A549 (cell line): ENCODE measurements around the gene SIDT1. TPM values are rescaled to one million over a fixed set of nuclear protein-coding genes. Genes with fewer than 3 reads are reported as not detected.

Source experiments
- ATAC-seq, 2 experiments: fragments of 200-7000 bp in 1 of 2; fragments of >200 bp in 1 of 2; cut with Nextera tagmentation in 1 of 2; cut with Tn5 transposase in 1 of 2; 3 replicates each; pipeline versions ENCODE4 v1.8.0 to v1.9.1; 2018 to 2020; ENCODE audit warnings: mild to moderate bottlenecking in 1 of 2, moderate library complexity in 1 of 2
- CTCF ChIA-PET: fragments of 300-600 bp; sonication (Branson Sonifier 250); formaldehyde crosslinking; extraction: SDS; loops from one replicate; lab custom pipeline; 2021; ENCODE audit warnings: antibody characterized with exemption, inconsistent platforms; lab: Yijun Ruan, JAX
- POLR2A ChIA-PET: fragments of 350-600 bp; formaldehyde crosslinking; extraction: SDS; loops from one replicate; lab custom pipeline; 2021; ENCODE audit warnings: antibody characterized with exemption, inconsistent platforms; lab: Yijun Ruan, JAX
- DNase-seq, 2 experiments: peaks; one replicate each; pipeline versions ENCODE4 v3.0.0 to v3.0.0-alpha.2; 2011 to 2016; ENCODE audit warnings: low read depth in 1 of 2, low spot score in 1 of 2
- FAIRE-seq: peaks from 2 replicates; lab custom pipeline; 2011; peaks lifted over from hg19 to GRCh38; lab: Jason Lieb, UNC
- H3K27ac ChIP-seq, 2 experiments: fragments of >200 bp; sonication (Bioruptor Twin); formaldehyde crosslinking; 3 replicates each; pipeline ENCODE4 v1.5.1; 2016 to 2017
- H3K4me1 ChIP-seq: fragments of >200 bp; sonication (Bioruptor Twin); formaldehyde crosslinking; 3 replicates; pipeline ENCODE4 v1.6.1; 2016
- H3K4me2 ChIP-seq: fragments of >200 bp; sonication (Bioruptor Twin); formaldehyde crosslinking; 3 replicates; pipeline ENCODE4 v1.6.1; 2016
- H3K4me3 ChIP-seq: fragments of >200 bp; sonication (Bioruptor Twin); formaldehyde crosslinking; 3 replicates; pipeline ENCODE4 v1.5.1; 2016
- H3K9me3 ChIP-seq: fragments of >200 bp; sonication (Bioruptor Twin); formaldehyde crosslinking; 3 replicates; pipeline ENCODE4 v1.6.1; 2016
- CEBPB ChIP-seq, 2 experiments: fragments of >200 bp in 1 of 2; sonication (Bioruptor Twin) in 1 of 2; formaldehyde crosslinking in 1 of 2; IDR thresholded peaks; 2 replicates each; pipeline ENCODE4 v1.6.1; 2012 to 2016
- CHD2 ChIP-seq: fragments of 150-350 bp; IDR thresholded peaks from 2 replicates; pipeline ENCODE4 v1.6.1; 2014; ENCODE audit warnings: low read length; ENCODE audit not compliant: partially characterized antibody
- EHMT2 ChIP-seq: fragments of 200-600 bp; sonication (generic); IDR thresholded peaks from 2 replicates; pipeline ENCODE4 v1.6.1; 2016; ENCODE audit warnings: antibody characterized with exemption, low read depth, mild to moderate bottlenecking, moderate library complexity
- FOSB ChIP-seq: fragments of 250-450 bp; sonication (Bioruptor Pico); IDR thresholded peaks from 2 replicates; pipeline ENCODE4 v1.5.0; 2020; ENCODE audit warnings: mild to moderate bottlenecking, moderate library complexity
- FOXS1 ChIP-seq: fragments of 250-450 bp; sonication (Bioruptor Pico); IDR thresholded peaks from 2 replicates; pipeline ENCODE4 v1.5.0; 2020; ENCODE audit warnings: mild to moderate bottlenecking, moderate library complexity
- NR3C1 ChIP-seq: fragments of >200 bp; sonication (Bioruptor Twin); formaldehyde crosslinking; IDR thresholded peaks from 3 replicates; pipeline ENCODE4 v1.6.1; 2017
- RAD21 ChIP-seq, 2 experiments: fragments of >200 bp in 1 of 2; sonication (Bioruptor Twin) in 1 of 2; formaldehyde crosslinking in 1 of 2; IDR thresholded peaks in 1 of 2; conservative IDR thresholded peaks in 1 of 2; 2 replicates in 1 of 2; 3 replicates in 1 of 2; pipeline ENCODE4 v1.6.1; 2012 to 2018; ENCODE audit warnings: inconsistent platforms in 1 of 2
- RARB ChIP-seq: fragments of 250-450 bp; sonication (Bioruptor Pico); IDR thresholded peaks from 2 replicates; pipeline ENCODE4 v1.8.0; 2021; ENCODE audit warnings: mild to moderate bottlenecking, moderate library complexity
- TP53 ChIP-seq: fragments of 250-450 bp; sonication (Bioruptor Pico); IDR thresholded peaks from 2 replicates; pipeline ENCODE4 v1.5.0; 2021; ENCODE audit warnings: mild to moderate bottlenecking, moderate library complexity
- ZC3H11A ChIP-seq: fragments of 450-650 bp; IDR thresholded peaks from 2 replicates; pipeline ENCODE4 v1.6.1; 2014; ENCODE audit warnings: antibody characterized with exemption, mild to moderate bottlenecking
- WGBS: methylation state at CpG from one replicate; pipeline ENCODE4 v1.1.6; 2017; ENCODE audit errors: missing lambda C conversion rate; 5-methylcytosine and 5-hydroxymethylcytosine counted together
- polyA plus RNA-seq, 4 experiments: library from polyadenylated mRNA; depleted of rRNA in 3 of 4; stranded (reverse); fragments of >200 nt; fragmentation: RNase III in 1 of 4; extraction: RNeasy Plus Mini Kit Qiagen cat#74134 plus additional on column Dnase treatment in 1 of 4; gene quantifications; 2 replicates in 3 of 4; 3 replicates in 1 of 4; pipeline ENCODE4 v1.2.3, GENCODE V29; 2011 to 2017
- TF ChIP-seq, protein P1 (sequence below): fragments of 250-450 bp; sonication (Bioruptor Pico); IDR thresholded peaks from 2 replicates; pipeline ENCODE4 v1.5.0; 2021; ENCODE audit warnings: mild to moderate bottlenecking, moderate library complexity, borderline replicate concordance
- TF ChIP-seq, protein P2 (sequence below): IDR thresholded peaks from 2 replicates; pipeline ENCODE4 v1.6.1; 2012
- TF ChIP-seq, protein P3 (sequence below): fragments of 150-350 bp; IDR thresholded peaks from 2 replicates; pipeline ENCODE4 v1.6.1; 2014; ENCODE audit warnings: low read depth, mild to moderate bottlenecking, low read length
- TF ChIP-seq, protein P4 (sequence below): fragments of >200 bp; sonication (Bioruptor Twin); formaldehyde crosslinking; IDR thresholded peaks from 3 replicates; pipeline ENCODE4 v1.5.1; 2016

Gene SIDT1
- polyA plus RNA-seq, 2 of the 4 experiments (the other 2 are of a cell fraction) = 0.43 to 7.5 TPM

DNA sequence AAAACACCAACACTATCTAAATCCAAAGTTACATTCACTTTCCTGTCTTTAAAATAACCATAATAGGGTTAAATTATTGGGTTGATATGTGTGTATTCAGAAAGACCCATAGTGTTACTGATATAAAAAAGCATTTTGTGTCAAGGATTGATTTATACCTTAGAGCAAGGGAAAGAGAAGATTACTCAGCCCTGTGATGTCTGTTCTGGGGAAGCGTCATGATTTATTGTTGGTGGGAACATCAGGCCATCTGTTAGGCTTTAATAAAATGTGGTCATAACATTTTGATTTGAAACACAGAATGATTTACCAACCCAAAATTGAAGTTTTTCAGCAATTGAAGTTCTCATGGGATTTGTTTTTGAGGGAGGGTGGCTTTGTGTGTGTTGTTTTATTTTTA, 33.2 kb downstream of the SIDT1 start:
- ATAC-seq (no peak), DNase-seq (no peak), FAIRE-seq (no peak)
- CTCF ChIA-PET = no interaction called here
- no peak overlapping the region for H3K4me2 ChIP-seq
- WGBS = 91% methylated on average over 1 of the region's 1 CpG
- no peak overlapping the region for H3K4me3 ChIP-seq
- H3K4me1 ChIP-seq = peaks cover 9% of the 10 kb centered on the region; the same call in 2 of the 3 replicates
- H3K27ac ChIP-seq = no peak overlapping the region
- H3K9me3 ChIP-seq = no peaks in the 10 kb centered on the region
- TF ChIP-seq CEBPB (IDR thresholded peaks at IDR 0.05) (no peak), TP53 (CRISPR knock-in tag) (no peak), RAD21 (conservative IDR thresholded peaks at IDR 0.05 in 1 of 2, IDR thresholded peaks at IDR 0.05 in 1 of 2) (no peak), NR3C1 (no peak), FOSB (CRISPR knock-in tag) (no peak), EHMT2 (no peak)
- TF ChIP-seq, protein P1, sequence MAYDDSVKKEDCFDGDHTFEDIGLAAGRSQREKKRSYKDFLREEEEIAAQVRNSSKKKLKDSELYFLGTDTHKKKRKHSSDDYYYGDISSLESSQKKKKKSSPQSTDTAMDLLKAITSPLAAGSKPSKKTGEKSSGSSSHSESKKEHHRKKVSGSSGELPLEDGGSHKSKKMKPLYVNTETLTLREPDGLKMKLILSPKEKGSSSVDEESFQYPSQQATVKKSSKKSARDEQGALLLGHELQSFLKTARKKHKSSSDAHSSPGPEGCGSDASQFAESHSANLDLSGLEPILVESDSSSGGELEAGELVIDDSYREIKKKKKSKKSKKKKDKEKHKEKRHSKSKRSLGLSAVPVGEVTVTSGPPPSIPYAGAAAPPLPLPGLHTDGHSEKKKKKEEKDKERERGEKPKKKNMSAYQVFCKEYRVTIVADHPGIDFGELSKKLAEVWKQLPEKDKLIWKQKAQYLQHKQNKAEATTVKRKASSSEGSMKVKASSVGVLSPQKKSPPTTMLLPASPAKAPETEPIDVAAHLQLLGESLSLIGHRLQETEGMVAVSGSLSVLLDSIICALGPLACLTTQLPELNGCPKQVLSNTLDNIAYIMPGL (CRISPR knock-in tag) = no peak
- POLR2A ChIA-PET = no interaction called here

DNA sequence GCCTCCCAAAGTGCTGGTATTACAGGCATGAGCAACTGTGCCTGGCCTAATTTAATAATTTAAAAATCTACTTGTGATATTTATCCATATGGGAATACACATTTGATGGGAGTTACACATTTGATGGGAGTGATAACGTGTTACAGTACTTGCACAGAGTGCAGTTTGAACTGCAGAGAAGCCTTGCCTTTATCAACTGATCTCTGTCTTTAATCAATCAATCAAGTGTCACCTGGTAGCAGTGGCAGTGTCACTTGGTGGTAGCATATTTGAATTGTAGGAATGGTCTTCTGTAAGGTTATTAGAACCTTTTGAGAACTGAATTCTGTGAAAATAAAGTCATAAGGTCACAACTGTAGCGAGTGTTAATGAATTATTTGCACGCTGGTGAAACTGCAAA, 37.8 kb downstream of the SIDT1 start:
- H3K9me3 ChIP-seq = no peaks in the 10 kb centered on the region
- 91% methylated on average over 3 of the region's 3 CpGs for WGBS
- FAIRE-seq (no peak), DNase-seq (no peak)
- TF ChIP-seq, protein P1 (CRISPR knock-in tag) = no peak
- TF ChIP-seq, protein P2, sequence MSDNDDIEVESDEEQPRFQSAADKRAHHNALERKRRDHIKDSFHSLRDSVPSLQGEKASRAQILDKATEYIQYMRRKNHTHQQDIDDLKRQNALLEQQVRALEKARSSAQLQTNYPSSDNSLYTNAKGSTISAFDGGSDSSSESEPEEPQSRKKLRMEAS = no peak
- TF ChIP-seq FOXS1 (CRISPR knock-in tag) (no peak), RARB (CRISPR knock-in tag) (no peak), EHMT2 (no peak)
- TF ChIP-seq, protein P3, sequence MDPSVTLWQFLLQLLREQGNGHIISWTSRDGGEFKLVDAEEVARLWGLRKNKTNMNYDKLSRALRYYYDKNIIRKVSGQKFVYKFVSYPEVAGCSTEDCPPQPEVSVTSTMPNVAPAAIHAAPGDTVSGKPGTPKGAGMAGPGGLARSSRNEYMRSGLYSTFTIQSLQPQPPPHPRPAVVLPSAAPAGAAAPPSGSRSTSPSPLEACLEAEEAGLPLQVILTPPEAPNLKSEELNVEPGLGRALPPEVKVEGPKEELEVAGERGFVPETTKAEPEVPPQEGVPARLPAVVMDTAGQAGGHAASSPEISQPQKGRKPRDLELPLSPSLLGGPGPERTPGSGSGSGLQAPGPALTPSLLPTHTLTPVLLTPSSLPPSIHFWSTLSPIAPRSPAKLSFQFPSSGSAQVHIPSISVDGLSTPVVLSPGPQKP = no peak
- TF ChIP-seq, all 56 proteins: peak for 0
- ChIA-PET CTCF (no interaction called here), POLR2A (no interaction called here)
- Histone ChIP-seq H3K4me3 (no peak overlapping the region), H3K4me1 (peaks cover 21% of the 10 kb centered on the region), H3K27ac (no peak overlapping the region), H3K4me2 (no peak overlapping the region)
- ATAC-seq = no peak

DNA sequence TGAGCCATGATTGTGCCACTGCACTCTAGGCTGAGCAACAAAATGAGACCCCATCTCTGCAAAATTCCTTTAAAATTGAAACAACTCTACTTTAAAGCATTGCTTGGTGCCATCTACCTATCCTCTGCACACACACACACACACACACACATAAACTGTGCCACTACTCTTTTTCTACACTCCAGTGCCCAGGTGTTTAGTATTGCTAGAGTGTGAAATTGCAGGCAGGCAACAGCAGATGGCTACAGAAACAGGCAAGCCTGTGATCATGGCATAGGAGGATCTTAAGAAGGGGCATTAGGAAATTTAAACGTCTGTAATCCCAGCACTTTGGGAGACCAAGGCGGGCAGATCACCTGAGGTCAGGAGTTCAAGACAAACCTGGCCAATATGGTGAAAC, 39.0 kb downstream of the SIDT1 start:
- 39% methylated on average over 2 of the region's 2 CpGs for WGBS
- POLR2A ChIA-PET = no interaction called here
- CTCF ChIA-PET = no interaction called here
- DNase-seq (no peak), ATAC-seq (no peak), FAIRE-seq (no peak)
- Histone ChIP-seq H3K4me2 (no peak overlapping the region), H3K27ac (no peak overlapping the region), H3K4me1 (peaks cover 25% of the 10 kb centered on the region), H3K4me3 (no peak overlapping the region), H3K9me3 (no peaks in the 10 kb centered on the region)
- no peak for TF ChIP-seq FOXS1 (CRISPR knock-in tag)
- TF ChIP-seq, protein P4, sequence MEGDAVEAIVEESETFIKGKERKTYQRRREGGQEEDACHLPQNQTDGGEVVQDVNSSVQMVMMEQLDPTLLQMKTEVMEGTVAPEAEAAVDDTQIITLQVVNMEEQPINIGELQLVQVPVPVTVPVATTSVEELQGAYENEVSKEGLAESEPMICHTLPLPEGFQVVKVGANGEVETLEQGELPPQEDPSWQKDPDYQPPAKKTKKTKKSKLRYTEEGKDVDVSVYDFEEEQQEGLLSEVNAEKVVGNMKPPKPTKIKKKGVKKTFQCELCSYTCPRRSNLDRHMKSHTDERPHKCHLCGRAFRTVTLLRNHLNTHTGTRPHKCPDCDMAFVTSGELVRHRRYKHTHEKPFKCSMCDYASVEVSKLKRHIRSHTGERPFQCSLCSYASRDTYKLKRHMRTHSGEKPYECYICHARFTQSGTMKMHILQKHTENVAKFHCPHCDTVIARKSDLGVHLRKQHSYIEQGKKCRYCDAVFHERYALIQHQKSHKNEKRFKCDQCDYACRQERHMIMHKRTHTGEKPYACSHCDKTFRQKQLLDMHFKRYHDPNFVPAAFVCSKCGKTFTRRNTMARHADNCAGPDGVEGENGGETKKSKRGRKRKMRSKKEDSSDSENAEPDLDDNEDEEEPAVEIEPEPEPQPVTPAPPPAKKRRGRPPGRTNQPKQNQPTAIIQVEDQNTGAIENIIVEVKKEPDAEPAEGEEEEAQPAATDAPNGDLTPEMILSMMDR = no peak
- TF ChIP-seq CEBPB (IDR thresholded peaks at IDR 0.05) = no peak
- TF ChIP-seq CHD2 = no peak
- no peak for TF ChIP-seq RARB (CRISPR knock-in tag)
- no peak for TF ChIP-seq ZC3H11A
